NCI-H82 treated with DMSO at 0.1 percent for 48 hours (cell line): ENCODE results near the gene HSP90AA1.

ENCODE experiments used
- DNase-seq: peaks from one replicate; lab custom pipeline; 2025; ENCODE audit not compliant: unreplicated experiment; lab: John Stamatoyannopoulos, UW

Gene HSP90AA1

DNA sequence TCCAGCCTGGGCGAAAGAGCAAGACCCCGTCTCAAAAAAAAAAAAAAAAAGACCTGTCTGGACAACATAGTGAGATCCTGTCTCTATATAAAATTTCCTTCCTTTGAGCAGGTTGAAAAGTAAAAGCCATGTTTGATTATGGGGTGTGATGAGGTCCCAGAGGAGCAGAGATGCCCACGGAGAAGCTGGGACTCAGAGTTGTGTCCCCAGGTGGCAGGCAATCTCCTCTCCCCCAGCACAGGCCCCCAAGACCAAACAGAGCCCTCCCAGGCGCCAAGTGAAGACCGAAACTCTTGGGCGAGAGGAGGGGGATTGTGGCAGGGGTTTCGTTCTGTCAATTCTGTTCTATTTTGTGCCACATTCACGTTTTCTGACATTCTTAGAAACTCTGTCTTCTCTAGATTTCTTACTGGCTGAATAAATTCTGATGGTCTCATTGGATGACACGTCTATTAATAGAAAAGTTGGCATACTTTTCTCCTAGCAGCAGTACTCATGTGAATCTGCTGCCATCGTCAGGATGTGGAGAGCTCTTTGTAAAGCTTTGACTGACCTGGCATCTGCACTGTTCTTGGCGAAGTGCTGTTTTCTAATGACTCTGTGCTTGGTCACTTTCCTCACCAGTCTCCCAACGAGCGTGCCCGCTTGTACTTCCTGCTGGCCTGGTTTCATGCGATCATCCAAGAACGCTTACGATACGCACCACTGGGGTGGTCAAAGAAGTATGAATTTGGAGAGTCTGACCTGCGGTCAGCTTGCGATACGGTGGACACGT, 43.4 kb downstream of the HSP90AA1 start:
- no peak for DNase-seq

DNA sequence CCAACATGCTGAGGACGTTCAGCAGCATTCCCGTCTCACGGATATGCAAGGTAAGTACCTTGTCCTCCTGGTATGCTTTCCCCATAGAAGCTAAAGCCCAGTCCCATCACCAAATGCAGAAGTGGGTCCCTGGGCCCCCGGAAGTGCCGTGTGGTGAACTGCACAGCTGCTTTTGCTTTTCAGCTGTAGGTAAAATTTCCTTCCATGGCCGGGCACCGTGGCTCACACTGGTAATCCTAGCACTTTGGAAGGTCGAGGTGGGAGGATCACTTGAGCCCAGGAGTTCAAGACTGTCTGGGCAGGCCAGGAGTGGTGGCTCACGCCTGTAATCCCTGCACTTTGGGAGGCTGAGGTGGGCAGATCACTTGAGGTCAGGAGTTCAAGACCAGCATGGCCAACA, 44.1 kb downstream of the HSP90AA1 start:
- DNase-seq: no peak

DNA sequence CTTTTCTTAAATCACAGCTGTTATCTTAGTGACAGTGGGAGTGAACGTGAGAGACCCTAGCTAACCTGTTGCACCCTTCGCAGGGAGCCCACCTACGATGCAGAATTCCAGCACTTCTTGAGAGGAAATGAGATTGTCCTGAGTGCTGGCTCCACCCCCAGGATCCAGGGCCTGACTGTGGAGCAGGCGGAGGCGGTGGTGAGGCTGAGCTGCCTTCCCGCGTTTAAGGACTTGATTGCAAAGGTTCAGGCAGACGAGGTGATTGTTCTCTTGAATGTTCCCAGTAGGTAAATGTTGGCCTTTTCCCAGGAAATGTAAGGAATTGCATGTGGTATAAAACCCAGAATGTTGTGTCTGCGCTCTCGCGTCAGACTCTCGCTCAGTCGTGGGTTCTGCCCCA, 46.7 kb downstream of the HSP90AA1 start:
- no peak for DNase-seq

DNA sequence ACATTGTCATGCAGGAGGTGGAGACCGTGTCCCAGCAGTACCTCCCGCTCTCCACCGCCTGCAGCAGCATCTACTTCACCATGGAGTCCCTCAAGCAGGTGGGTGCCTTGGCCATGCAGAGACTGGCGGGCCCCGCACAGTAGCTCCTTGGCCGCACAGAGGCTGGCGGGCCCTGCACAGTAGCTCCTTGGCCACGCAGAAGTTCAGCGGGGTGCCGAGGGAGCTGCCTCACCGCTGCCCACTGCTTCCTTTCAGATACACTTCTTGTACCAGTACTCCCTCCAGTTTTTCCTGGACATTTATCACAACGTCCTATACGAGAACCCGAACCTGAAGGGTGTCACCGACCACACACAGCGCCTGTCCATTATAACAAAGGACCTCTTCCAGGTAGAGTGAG, 47.7 kb downstream of the HSP90AA1 start:
- DNase-seq: no peak

DNA sequence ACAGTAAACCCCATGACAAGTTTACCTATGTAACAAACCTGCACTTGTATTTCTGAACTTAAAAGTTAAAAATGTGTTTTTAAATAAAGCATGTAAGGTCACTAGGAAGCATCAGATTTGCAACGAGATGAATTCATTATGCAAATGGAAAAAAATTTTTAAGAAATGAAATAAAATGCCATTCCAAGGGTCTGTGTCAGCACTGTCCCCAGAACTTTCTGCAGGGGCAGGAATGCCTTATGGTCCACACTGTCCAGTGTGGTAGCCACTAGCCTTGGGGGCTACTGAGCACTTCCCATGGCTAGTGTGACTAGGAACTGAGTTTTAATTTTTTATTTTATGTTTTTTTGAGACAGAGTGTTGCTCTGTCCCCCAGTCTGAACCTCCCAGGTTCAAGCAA, 49.2 kb downstream of the HSP90AA1 start:
- DNase-seq: no peak

DNA sequence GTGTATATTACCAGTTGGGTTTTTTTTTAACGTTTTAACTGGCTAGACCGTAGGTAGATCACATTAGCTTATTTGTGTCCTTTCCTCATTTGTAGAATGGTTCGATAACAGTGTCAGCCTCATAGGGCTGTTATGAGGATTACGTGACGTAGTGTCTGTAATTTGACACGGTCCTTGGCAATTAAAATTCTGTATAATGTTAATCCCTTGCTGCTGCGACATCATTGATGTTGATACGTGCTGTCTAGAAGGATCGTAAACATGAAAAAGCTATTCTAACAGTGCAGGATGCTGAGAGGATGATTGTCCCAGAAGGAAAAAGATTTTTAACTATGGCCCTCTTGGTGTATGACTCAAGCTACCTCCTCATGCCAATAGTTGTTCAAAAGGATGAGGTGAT, 50.9 kb downstream of the HSP90AA1 start:
- DNase-seq: no peak

DNA sequence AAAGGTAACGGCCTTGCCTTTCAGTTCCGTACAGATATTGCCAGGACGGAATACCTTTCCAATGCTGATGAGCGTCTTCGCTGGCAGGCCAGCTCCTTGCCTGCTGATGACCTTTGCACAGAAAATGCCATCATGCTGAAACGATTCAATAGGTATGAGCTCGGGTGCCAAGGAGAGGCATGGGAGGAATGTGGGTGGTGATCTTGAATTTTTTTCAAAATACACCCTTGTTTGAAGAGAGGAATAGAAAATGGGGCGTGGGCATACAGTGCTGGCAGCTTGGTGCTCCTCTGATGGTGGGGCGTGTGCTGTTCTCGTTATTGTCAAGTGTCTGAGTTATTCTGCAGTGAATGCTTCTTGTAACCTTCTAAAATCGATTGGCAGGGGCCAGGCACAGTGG, 52.5 kb downstream of the HSP90AA1 start:
- DNase-seq: no peak

DNA sequence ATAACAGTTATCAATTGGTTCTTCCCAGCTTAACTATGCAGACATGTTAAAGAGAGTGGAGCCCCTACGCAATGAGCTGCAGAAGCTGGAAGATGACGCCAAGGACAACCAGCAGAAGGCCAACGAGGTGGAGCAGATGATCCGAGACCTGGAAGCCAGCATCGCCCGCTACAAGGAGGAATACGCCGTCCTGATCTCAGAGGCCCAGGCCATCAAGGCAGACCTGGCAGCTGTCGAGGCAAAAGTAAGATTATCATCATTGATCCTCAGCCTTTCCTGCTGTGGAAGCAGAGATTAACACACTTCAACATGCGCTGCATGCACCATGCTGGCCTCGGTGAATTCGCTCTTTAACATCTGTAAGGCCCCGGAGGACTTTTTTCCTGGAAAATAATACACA, 53.6 kb downstream of the HSP90AA1 start:
- DNase-seq: no peak
